ENCODE data around the gene REL. TPM values are rescaled to one million over a fixed set of nuclear protein-coding genes. Genes with fewer than 3 reads are reported as not detected.

REL gene
- total RNA-seq, 1 experiment from 2014 or later, result 6.2 TPM

- Histone ChIP-seq H3K4ac (ENCODE audit: low read depth, low read length) (no peak overlapping the region), H4K91ac (ENCODE audit: insufficient read length, low read depth, low read length) (no peak overlapping the region), H3K56ac (ENCODE audit: insufficient read length, low read depth, low read length) (no peak overlapping the region), H3K9ac (ENCODE audit: extremely low read depth, insufficient read length, low read length) (no peak overlapping the region), H2AK5ac (ENCODE audit: insufficient read length, low read length) (no peak overlapping the region), H3K4me1 (ENCODE audit: insufficient read depth, low read length) (no peaks in the 10 kb centered on the region; the same call in 1 of the 2 replicates), H2AFZ (ENCODE audit: low read length) (no peak overlapping the region), H4K8ac (replicated peaks; ENCODE audit: insufficient read length, low read depth, low read length) (no peak overlapping the region), H4K20me1 (ENCODE audit: control insufficient read depth, insufficient read depth, insufficient read length) (no peaks in the 10 kb centered on the region), H3K79me1 (ENCODE audit: insufficient read depth, low read depth, low read length, poor library complexity, severe bottlenecking) (no peaks in the 10 kb centered on the region), H3K23ac (ENCODE audit: insufficient read length, low read depth, low read length) (no peak overlapping the region), H4K5ac (ENCODE audit: insufficient read length, low read depth, low read length) (no peak overlapping the region), H3K23me2 (ENCODE audit: insufficient read length, low read depth, low read length, poor library complexity, severe bottlenecking) (no peaks in the 10 kb centered on the region), H2BK20ac (ENCODE audit: low read depth, low read length, poor library complexity, severe bottlenecking) (no peak overlapping the region), H3K79me2 (ENCODE audit: insufficient read depth, low read length) (no peaks in the 10 kb centered on the region), H3K14ac (ENCODE audit: insufficient read depth, low read length) (no peak overlapping the region), H3K27ac (ENCODE audit: insufficient read length, low read depth, low read length) (no peak overlapping the region), H2BK15ac (ENCODE audit: low read depth, low read length) (no peak overlapping the region), H3K18ac (ENCODE audit: insufficient read length, low read depth, low read length) (no peak overlapping the region), H2BK5ac (ENCODE audit: insufficient read length, low read length) (no peak overlapping the region), H2BK12ac (ENCODE audit: insufficient read length, low read depth, low read length) (no peak overlapping the region), H2BK120ac (ENCODE audit: low read depth, low read length, poor library complexity, severe bottlenecking) (no peak overlapping the region), H3K9me3 (ENCODE audit: control insufficient read depth, low read depth, low read length) (no peaks in the 10 kb centered on the region), H3K4me2 (ENCODE audit: insufficient read depth, insufficient read length, low read length) (no peak overlapping the region), H3K27me3 (ENCODE audit: insufficient read depth, low read length) (no peaks in the 10 kb centered on the region), H3T11ph (ENCODE audit: low read length) (no peak overlapping the region)
- Mint-ChIP-seq H3K4me1 (peaks cover 3 to 9% of the 10 kb centered on the region in 2 experiments; a peak in 3 of 4 replicates), H3K9me3 (no peaks in the 10 kb centered on the region), H3K4me3 (no peak overlapping the region), H3K27me3 (ENCODE audit: low read depth) (no peaks in the 10 kb centered on the region), H3K36me3 (ENCODE audit: insufficient read depth in 1 of 3, low read depth in 3 of 3) (no peaks in the 10 kb centered on the region), H3K27ac (no peak overlapping the region)
- no peak for TF ChIP-seq CTCF (conservative IDR thresholded peaks at IDR 0.05)
- no peak for DNase-seq
Measured at GRCh38 chr2:60965499-60965785, 84.1 kb downstream of the REL start.
